ENCODE data around the gene DSTN. TPM values are rescaled to one million over a fixed set of nuclear protein-coding genes. Genes with fewer than 3 reads are reported as not detected.

The DSTN gene
- polyA plus RNA-seq, 1 donor: 304 TPM

DNA sequence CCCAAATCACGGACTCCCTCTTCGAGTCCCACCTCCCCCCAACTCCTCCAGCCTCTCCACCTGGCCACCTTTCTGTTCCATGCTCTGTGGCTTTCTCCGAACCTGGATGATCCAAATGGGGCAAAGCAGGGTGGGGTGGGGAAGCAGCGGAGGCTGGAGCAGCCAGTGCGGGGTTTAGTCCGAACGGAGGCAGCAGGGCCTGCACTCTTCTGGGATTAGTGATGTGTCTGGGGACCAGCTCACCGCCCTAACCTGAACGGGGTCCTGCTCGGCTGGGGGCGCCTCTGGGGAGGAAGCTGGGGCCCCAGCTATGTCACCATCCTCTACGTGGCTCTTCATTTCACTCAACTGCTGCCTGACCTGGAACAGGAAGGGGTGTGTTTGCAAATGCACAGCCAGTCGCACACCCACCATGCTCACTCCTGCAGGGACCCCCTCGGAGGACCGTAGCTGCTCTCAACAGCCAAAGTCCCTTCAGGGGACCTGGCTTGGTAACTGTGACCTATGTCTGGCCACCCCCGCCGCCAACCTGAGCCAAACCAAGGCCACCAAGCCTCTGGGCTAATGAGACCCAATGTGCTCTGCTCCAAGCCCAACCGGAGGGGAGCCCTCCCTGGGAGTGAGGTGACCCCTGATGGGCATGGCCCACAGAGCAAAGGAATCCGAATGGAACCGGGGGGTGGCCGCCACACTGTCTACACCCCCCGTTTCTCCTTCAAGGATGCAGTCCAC, 46.8 kb downstream of the DSTN start:
- WGBS (ENCODE audit: insufficient coverage, low lambda C conversion rate): no CpG with 5 or more reads among the region's 22 CpGs
- H3K27me3 ChIP-seq (ENCODE audit: control insufficient read depth, insufficient read depth, low read length): no peaks in the 10 kb centered on the region
- H3K4me3 ChIP-seq (ENCODE audit: low read length): no peak overlapping the region
- peaks cover 4% of the 10 kb centered on the region for H3K9me3 ChIP-seq (ENCODE audit: control insufficient read depth, low read depth, low read length)
- no peak overlapping the region for H3K27ac ChIP-seq (ENCODE audit: low read length)
- no peak for DNase-seq
- peaks cover 43% of the 10 kb centered on the region for H3K4me1 ChIP-seq (ENCODE audit: control insufficient read depth, insufficient read depth, low read length)
- H3K36me3 ChIP-seq (ENCODE audit: control insufficient read depth, insufficient read depth, low read length): peaks cover 98% of the 10 kb centered on the region

DNA sequence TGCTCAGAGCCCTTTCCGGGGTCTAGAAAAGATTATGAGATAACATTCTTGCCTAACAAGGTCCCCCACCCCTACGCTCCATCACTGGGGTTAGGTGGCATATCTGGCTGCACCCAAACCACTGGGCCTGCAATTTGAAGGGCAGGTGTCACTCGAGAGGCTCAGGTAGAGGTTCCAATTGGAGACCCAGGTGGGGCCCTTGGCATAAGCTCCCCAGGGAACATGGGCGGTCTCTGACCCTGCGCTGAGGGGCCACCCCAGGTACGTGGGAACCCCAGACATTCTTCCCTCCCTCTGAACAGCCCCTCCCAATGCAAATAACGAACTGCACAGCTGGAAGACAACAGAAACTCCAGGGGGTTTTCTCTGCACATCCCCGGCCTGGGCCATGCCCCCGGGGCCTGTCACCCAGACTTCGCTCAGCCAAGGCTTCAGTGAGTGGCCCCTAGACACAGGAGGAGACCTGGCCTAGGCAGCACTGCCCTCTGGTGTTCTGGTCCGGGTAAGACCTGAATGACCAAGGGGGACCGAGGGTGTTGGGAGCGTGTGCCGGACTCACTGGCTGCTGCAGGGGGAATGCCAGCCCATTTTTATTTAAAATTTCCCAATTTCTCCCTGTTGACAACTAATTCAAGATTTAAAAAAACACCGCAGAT, 47.5 kb downstream of the DSTN start:
- no peak for DNase-seq
- peaks cover 99% of the 10 kb centered on the region for H3K36me3 ChIP-seq (ENCODE audit: control insufficient read depth, insufficient read depth, low read length)
- H3K27ac ChIP-seq (ENCODE audit: low read length): no peak overlapping the region
- WGBS (ENCODE audit: insufficient coverage, low lambda C conversion rate): 70% methylated on average over 2 of the region's 15 CpGs
- H3K4me3 ChIP-seq (ENCODE audit: low read length): no peak overlapping the region
- no peaks in the 10 kb centered on the region for H3K27me3 ChIP-seq (ENCODE audit: control insufficient read depth, insufficient read depth, low read length)
- H3K9me3 ChIP-seq (ENCODE audit: control insufficient read depth, low read depth, low read length): peaks cover 4% of the 10 kb centered on the region
- peaks cover 36% of the 10 kb centered on the region for H3K4me1 ChIP-seq (ENCODE audit: control insufficient read depth, insufficient read depth, low read length)

DNA sequence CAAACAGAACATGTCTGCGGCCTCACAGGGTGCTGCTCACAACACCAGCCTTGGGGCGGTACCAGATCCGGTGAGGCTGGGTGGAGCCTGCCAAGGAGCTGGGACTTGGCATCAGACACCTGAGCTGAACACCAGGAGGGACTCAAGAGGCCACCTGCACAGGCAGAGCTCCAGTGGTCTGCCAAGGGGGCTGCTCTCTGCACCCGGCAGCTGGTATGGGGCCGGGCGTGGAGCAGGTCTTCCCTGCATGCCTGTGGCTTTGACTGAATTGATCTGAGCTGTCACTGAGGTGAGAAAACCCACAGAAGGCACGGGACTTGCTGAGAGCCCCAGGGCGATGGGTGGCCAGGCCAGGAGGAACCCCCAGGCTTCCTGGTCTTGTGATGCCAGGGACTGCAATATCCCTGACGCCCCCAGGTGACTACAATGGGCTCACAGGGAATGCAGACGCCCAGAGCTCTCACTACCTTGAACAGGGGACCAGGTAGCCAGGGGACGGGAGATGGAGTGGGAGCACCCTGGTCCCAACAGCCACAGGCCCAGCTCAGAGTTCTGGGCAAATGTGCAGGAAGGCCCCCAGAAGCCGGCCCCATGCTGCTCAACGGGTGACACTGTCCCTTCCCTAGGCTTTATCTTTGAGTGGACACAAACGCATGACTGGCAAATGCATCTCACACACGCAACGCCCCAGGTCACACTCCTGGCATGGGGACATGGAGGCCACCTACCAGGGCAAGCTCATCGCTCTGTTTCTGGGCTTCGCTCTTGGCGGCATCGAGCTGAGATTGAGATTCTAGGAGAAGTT, 48.2 kb downstream of the DSTN start:
- H3K36me3 ChIP-seq (ENCODE audit: control insufficient read depth, insufficient read depth, low read length): peaks cover 99% of the 10 kb centered on the region
- DNase-seq: no peak
- no CpG with 5 or more reads among the region's 20 CpGs for WGBS (ENCODE audit: insufficient coverage, low lambda C conversion rate)

DNA sequence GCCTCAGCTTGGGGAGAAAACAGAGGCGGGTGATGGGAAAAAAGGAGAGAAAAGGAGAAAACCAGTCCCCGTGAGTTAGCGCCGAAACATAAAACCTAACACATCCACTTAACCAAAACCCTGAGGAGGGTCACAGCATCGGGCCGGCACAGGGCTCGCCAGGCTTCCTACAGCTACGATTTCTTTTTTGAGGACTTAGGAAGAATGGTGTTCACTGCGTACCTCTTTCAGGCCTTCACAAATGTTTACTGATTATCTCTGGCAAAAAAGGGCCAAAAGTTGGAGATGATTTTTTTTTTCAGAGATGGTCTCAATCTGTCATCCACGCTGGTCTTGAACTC, 48.8 kb downstream of the DSTN start:
- H3K9me3 ChIP-seq (ENCODE audit: control insufficient read depth, low read depth, low read length): peaks cover 4% of the 10 kb centered on the region
- H3K36me3 ChIP-seq (ENCODE audit: control insufficient read depth, insufficient read depth, low read length): peaks cover 99% of the 10 kb centered on the region
- H3K27me3 ChIP-seq (ENCODE audit: control insufficient read depth, insufficient read depth, low read length): no peaks in the 10 kb centered on the region
- no peak for DNase-seq
- peaks cover 23% of the 10 kb centered on the region for H3K4me1 ChIP-seq (ENCODE audit: control insufficient read depth, insufficient read depth, low read length)
- H3K27ac ChIP-seq (ENCODE audit: low read length): no peak overlapping the region
- H3K4me3 ChIP-seq (ENCODE audit: low read length): no peak overlapping the region
- WGBS (ENCODE audit: insufficient coverage, low lambda C conversion rate): no CpG with 5 or more reads among the region's 10 CpGs

More for the DNA sequence above, 48.2 kb downstream of the DSTN start:
- no peak overlapping the region for H3K4me3 ChIP-seq (ENCODE audit: low read length)
- H3K4me1 ChIP-seq (ENCODE audit: control insufficient read depth, insufficient read depth, low read length): peaks cover 29% of the 10 kb centered on the region
- H3K27ac ChIP-seq (ENCODE audit: low read length): no peak overlapping the region
- H3K9me3 ChIP-seq (ENCODE audit: control insufficient read depth, low read depth, low read length): peaks cover 4% of the 10 kb centered on the region
- H3K27me3 ChIP-seq (ENCODE audit: control insufficient read depth, insufficient read depth, low read length): no peaks in the 10 kb centered on the region

DNA sequence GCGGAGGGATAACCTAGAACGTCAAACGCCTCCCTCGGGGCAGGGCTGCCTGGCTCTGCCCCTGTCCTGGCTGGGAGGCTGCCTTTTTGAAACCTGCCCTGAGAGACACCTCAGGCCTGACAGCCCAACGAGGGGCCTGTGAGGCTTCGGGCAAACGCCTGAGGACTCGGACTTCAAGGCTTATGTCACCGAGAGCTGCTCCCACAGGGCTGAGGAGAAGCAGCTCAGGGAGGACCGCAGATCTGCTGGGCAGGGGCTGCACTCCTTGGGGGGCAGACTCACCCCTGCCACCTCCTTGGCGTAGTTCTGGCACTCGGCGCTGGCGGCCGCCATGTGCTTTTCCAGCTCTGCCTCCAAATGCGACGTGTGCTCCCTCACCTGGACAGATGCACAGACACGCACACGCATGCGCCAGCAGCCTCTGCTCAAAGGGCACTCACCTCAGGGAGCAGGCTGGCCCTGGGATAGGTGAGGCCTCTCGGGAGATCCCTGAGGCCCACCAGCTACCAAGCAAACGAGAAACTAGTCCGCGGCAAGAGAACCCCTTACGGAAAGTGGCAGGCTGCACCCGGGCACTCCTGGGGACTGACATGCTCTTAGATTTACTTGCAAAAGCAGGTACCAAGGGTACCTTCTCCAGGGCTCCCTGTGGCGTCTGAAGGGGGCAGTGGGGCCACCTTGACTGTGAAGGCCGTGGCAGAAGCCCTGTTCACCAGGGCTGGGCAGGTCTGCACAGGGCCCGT, 49.6 kb downstream of the DSTN start:
- Histone ChIP-seq H3K9me3 (ENCODE audit: control insufficient read depth, low read depth, low read length) (peaks cover under 1% of the 10 kb centered on the region), H3K4me3 (ENCODE audit: low read length) (no peak overlapping the region), H3K27ac (ENCODE audit: low read length) (no peak overlapping the region), H3K4me1 (ENCODE audit: control insufficient read depth, insufficient read depth, low read length) (peaks cover 14% of the 10 kb centered on the region), H3K27me3 (ENCODE audit: control insufficient read depth, insufficient read depth, low read length) (no peaks in the 10 kb centered on the region), H3K36me3 (ENCODE audit: control insufficient read depth, insufficient read depth, low read length) (peaks cover 100% of the 10 kb centered on the region)
- no CpG with 5 or more reads among the region's 29 CpGs for WGBS (ENCODE audit: insufficient coverage, low lambda C conversion rate)
- DNase-seq: no peak

DNA sequence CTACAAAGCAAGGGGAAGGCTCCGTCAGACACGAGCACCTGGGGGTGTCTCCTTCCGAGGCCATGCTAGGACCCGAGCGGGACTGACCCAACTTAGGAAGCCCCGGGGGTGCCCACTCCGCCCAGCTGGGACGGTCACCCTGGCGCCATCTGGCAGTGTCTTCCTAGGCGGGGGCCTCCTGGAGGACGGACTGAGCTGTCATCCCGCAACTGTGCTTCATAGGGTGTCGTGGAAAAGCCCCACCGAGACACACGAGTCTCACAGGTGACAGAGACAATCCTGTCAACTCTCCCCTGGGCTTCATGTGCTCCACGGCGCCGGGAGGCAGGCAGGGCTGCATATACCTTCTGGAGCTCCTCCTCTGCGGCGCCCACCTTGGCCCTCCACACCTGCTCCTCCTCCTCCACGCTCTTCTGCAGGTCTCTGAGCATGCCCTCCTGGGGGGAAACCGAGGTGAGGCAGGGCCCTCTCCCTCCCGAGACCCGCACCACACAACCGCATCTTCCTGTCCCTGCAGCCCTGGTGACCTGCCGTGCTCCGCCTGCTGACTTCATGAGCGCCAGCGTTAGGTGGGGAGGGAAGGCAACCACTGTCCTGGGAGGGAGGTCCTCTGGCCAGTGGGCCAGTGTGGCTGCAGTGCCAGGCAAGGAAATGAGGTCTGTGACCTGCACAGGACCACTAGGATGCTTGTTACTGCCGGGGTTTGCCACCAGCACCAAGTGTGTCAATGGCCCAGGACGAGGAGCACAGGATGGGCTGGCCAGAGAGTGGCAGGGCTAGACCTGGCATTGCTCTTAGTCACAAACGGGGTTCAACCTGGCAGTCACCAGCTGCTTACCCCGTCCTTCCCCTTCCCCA, 50.7 kb downstream of the DSTN start:
- DNase-seq: no peak
- Histone ChIP-seq H3K36me3 (ENCODE audit: control insufficient read depth, insufficient read depth, low read length) (peaks cover 100% of the 10 kb centered on the region), H3K9me3 (ENCODE audit: control insufficient read depth, low read depth, low read length) (no peaks in the 10 kb centered on the region), H3K4me3 (ENCODE audit: low read length) (no peak overlapping the region), H3K27me3 (ENCODE audit: control insufficient read depth, insufficient read depth, low read length) (no peaks in the 10 kb centered on the region), H3K4me1 (ENCODE audit: control insufficient read depth, insufficient read depth, low read length) (peaks cover 6% of the 10 kb centered on the region), H3K27ac (ENCODE audit: low read length) (no peak overlapping the region)
- no CpG with 5 or more reads among the region's 33 CpGs for WGBS (ENCODE audit: insufficient coverage, low lambda C conversion rate)

DNA sequence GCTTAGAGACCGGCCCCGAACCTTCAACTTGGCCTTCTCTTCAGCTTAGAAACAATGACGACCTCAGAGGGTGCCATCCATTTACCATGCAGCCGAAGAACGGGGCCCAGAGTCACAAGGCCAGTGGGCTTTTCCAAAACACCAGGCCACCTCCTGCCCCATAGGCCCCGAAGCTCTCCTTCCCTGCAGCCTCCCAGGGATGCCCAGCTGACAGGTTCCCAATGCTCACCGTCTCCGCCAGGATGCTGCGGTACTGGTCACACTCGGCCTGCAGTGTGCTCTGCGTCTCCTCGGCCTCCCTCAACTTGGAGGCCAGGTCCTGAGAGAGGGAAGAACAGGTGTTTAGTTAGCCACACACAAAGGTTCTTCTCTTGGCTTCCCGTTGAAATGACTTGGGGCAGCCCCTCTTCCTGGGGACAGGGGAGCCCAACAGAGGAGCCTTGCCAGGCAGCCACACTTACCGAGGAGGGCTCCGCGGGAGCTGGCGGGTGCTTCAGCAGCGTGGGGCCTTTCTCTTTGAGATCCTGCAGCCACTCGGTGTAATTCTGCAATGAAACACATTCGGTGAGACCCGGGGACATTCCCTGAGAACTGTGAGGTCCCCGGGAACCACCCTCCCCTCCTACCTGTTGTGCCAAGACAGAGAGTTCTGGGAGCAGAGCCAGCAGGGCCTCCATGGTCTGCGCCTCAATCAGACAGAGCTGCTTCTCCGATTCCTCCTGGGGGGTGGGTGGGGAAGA, 51.5 kb downstream of the DSTN start:
- peaks cover 100% of the 10 kb centered on the region for H3K36me3 ChIP-seq (ENCODE audit: control insufficient read depth, insufficient read depth, low read length)
- H3K9me3 ChIP-seq (ENCODE audit: control insufficient read depth, low read depth, low read length): no peaks in the 10 kb centered on the region
- H3K27ac ChIP-seq (ENCODE audit: low read length): no peak overlapping the region
- H3K4me1 ChIP-seq (ENCODE audit: control insufficient read depth, insufficient read depth, low read length): peaks cover under 1% of the 10 kb centered on the region
- H3K27me3 ChIP-seq (ENCODE audit: control insufficient read depth, insufficient read depth, low read length): no peaks in the 10 kb centered on the region
- no peak overlapping the region for H3K4me3 ChIP-seq (ENCODE audit: low read length)
- no peak for DNase-seq
- WGBS (ENCODE audit: insufficient coverage, low lambda C conversion rate): no CpG with 5 or more reads among the region's 24 CpGs

DNA sequence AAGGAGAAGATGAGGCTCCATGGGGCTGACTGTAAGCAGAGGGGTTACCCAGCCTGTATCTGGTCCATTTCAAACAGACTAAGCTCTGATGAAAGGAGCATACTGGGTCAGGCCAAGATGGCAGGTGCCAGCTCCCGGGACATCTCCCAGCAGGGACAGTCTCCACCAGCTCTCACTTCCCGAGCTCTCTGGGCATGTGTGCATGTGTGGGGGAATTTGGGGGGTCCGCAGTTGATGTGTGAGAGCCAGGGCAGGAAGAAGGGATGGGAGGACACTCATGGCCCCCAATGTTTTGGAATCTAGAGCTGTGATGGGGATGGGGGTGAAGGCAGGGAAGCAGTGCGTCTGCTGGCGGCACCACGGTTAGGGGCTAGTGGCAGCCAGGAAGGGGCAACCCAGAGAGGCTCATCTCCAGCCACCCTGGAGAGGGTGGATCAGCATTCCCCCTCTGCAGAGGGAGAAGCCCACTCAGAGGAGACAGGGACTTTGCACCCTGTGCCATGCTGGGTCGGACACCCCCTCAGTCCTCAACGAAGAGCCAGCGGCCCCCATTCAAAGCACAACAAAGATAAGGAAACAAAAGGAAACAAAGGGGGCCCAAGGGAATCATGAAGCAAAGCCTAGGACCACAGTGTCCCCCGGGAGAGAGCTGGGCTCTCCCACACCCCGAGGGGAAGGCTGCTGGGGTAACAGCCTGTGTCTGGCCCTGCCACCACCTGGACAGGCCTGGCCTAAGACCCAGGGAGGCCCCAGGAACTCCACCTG, 52.4 kb downstream of the DSTN start:
- no CpG with 5 or more reads among the region's 11 CpGs for WGBS (ENCODE audit: insufficient coverage, low lambda C conversion rate)
- Histone ChIP-seq H3K36me3 (ENCODE audit: control insufficient read depth, insufficient read depth, low read length) (peaks cover 100% of the 10 kb centered on the region), H3K9me3 (ENCODE audit: control insufficient read depth, low read depth, low read length) (no peaks in the 10 kb centered on the region), H3K4me3 (ENCODE audit: low read length) (no peak overlapping the region), H3K4me1 (ENCODE audit: control insufficient read depth, insufficient read depth, low read length) (peaks cover 9% of the 10 kb centered on the region), H3K27ac (ENCODE audit: low read length) (no peak overlapping the region), H3K27me3 (ENCODE audit: control insufficient read depth, insufficient read depth, low read length) (no peaks in the 10 kb centered on the region)
- DNase-seq: no peak
